ENCODE data around the gene EPHB1.

The EPHB1 gene

DNA sequence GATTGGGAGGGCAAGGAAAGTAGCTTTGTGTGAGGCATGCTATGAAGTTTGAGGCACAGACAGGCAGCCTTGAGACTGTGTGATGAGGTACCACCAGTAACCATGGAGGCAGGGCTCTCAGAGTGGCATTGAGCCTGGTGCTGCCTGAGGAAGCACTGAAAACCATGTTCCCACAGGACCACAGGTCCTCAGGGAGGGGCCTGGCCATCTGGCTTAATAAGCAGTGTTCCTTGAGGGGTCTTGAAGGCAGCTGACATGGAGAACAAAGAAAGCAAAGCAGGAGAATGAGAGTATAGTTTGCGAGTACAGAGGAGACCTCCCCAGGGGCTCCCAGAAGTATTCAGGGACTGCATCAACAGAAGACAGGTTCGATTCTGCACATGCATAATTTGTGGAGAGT is 346.6 kb downstream of the EPHB1 start:
- no peak for DNase-seq

DNA sequence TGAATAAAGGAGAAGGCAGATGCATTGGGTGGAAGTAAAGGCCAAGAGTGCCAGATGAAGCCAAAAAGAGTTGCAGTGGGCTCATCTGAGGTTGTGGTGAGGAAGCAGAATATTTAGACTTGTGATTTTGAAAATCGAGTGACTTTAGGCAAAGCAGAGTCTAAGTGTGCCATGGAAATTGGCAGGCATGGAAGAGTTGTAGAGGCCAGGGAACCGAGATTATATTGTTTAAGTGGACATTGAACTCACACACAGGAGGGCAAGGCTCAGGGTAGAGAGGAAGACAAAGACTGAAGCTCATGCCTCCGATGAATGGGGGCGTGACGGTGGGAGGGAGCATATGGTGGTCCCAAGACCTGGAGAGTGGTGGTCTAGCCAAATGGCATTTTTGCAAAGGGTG is 347.5 kb downstream of the EPHB1 start:
- no peak for DNase-seq

DNA sequence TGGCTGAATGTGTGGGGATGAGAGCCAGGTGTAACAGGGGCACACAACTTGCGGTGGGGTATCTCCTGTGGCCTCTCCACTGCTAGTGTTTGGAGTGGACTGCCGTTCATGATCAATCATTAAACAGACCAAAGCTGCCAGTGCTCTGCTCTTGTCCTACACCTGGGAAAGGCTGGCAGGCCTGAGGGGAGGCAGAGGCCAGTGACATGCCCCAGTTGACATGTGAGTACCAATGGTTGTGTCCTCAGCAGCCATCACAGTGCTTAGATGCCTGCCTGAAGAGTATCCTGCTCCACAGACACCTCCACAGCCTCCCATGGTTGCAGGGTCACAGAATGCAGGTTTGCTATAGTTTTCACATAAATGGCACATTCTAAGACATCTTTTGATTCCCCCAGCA is 348.4 kb downstream of the EPHB1 start:
- no peak for DNase-seq

DNA sequence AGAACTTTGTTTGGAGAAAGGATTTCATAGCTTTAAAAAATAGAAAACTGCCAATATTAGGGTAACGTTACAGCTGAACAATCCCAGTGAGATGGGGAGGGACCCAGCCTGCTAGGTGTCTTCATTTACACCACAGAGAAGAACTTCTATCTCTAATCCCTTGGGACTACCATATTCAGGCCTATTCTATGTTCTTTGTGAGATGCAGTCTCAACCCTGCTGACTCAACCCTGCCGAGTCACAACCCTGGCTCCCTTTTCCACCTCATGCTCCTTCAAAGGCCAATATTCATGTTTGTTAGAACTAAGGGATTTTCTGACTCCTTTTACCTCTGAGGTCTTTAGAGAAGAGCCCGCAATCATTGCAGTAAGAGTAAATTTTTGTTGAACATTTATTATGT is 350.5 kb downstream of the EPHB1 start:
- DNase-seq, result no peak

DNA sequence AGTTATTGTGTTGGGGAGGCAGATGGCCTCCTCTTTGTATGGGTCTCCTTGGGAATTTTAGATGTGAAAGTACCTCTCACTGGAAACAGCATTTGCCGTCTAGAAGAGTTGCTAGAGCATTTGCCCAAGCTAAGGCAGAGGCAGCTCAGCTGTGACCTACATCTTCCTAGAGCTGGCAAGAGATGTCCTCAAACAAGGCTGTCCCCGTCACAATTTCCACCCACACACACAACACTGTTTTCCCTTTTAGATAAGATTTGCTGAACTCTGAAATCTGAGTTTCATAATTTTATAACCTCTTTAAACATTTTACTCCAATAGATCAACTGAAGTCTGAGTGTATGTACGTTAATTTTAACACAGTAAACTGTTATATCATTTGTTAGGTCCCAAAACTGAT is 352.6 kb downstream of the EPHB1 start:
- DNase-seq, result no peak

DNA sequence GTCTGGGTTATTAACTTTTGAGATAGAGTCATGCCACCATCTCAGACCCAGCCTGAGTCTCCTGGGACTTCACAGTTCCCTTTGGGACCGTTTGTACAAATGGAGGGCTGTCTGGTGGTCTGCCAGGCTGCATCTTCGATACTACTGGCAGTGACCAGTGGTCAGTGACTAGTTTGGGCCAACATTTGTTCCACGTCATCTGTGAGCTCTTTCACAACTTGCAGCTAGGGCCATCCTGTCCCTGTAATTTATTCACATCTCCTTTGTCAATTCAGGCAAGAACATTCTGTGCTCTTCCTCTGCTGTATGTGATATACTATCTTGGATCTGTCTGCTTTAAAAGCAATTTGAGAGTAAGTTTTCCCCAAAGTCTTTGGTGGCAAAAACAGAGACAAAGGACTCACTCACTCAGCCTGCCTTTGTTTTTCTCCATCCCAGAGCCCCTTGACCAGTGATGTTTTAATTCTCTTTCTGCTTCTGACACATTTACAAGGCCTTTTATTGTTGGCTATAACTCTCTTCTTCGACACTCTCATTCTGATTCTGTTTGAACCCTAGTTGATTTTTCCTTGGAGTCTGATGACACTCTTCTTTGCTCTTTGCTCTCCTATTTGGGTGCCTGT is 353.4 kb downstream of the EPHB1 start:
- DNase-seq, result no peak

DNA sequence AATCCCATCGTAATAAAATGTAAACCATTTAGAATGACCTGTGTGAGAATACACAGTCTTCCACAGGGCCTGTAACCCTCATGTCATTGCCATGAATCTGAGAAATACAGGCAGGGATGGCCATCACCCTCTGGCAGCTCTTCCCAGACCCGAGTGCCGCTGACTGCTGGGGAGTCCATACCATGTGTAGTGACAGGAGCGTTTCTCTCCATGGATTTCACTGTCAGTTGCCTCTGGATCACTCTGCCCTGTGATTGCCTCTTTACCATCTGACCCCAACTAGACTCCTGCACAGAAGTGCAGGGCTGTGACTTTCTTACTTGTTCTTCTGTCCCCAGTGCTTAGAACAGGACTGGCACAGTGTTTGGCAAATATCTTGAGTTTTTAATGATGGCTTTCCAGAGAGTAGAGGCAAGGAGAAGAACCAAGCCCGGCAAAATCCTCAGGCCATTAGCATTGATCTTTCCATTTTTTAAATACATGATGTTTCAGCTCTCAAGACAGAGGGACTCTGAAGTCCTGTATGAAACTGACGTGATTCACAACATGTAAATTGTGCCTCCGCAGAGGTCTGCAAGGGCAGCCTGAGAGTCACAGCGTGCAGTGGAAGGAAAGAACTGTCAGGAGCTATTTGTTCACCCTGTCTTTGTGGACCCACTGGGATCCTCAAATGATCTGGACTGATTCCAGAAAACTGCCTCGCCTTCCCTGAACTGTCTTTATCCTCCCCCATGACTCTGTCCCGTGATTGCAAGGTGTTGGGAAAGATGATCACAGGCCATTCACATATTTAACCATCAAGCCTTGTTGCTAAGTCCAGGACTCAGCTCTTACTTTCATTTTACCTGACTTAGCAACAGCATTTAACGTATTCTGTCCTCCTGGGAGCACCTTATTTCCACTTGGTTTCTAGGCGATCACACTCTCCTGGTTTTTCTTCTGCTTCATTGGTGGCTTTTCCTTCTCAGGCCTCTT is 354.9 kb downstream of the EPHB1 start:
- no peak for DNase-seq

DNA sequence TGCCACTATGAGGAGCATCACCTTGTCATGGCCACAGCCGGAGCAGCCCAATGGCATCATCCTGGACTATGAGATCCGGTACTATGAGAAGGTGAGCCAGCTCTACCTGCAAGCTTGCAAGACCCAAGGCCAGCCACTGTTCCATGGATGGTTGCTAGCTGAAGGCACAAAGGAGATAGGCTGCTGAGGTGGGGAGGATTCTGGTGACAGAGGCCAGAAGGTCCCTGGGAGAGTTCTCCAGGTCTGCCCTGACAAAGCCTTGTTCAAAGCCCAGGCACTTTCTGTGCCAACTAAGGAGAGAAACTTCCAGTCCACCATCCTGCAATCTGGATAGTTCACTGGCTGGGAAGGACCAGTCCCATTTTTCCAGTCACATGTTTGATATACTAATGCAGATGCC is 359.1 kb downstream of the EPHB1 start:
- no peak for DNase-seq

DNA sequence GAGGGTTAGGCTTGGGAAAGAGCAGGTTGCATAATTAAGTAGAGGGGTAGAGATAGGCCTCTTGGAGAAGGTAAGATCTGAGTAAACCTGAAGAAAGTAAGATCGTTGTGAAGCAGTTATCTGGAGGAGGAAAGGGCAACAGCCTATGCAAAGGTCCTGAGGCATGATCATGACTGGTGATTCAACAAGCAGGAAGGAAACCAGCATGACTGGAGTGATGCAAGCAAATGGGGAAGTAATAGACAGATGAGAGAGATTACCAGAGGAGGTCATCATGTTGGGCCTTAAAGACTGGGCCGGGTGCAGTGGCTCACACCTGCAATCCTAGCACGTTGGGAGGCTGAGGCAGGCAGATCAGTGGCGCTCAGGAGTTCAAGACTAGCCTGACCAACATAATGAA is 360.2 kb downstream of the EPHB1 start:
- no peak for DNase-seq

DNA sequence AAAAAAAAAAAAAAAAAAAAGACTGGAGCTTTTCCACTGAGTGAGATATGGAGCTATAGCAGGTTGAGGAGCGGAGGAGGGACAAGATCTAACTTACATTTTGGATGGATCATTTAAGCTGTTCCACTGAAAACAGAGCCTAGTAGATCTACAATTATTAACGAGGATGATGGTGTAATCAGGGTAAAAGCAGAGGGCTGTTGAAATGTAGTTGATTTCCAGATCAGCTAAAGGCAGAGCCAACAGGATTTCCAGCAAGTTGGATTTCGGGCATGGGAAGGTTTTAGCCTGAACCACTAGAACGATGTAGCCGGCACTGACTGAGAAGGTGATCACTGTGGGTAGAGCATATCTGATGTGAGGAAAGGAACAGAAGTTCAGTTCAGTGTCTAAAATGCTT is 360.7 kb downstream of the EPHB1 start:
- DNase-seq, result no peak

DNA sequence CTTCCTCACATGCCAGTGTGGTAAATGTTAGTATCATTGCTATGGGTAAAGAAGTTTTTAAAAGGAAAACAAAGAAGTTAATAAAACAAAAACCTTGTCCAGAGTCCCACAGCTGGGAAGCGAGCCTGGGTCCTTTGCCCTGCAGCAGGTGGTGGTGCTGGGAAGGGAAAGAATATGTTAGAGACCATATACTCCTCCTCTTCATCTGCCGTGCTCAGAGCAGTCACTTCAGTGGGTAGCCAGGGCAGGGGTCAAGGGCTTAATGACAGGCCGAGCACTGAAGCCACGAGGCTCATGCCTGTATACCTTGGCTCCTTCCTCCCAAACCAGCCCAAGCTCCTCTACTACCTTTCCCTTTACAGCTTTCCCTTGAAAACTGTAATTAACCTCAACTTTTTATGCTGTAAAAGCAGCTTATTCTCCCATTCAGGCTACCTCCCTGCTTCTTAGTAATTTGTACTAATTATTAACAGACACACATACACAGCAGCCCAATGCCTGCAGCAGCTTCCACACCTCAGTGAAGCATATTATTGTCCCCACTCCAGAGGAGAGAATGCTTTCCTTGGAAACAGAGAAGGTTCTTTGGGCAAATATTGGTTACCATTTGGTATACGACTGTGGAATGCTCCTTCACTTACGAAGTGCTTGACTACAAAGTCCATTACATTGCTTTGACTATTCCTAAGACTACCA is 362.1 kb downstream of the EPHB1 start:
- DNase-seq, result no peak

DNA sequence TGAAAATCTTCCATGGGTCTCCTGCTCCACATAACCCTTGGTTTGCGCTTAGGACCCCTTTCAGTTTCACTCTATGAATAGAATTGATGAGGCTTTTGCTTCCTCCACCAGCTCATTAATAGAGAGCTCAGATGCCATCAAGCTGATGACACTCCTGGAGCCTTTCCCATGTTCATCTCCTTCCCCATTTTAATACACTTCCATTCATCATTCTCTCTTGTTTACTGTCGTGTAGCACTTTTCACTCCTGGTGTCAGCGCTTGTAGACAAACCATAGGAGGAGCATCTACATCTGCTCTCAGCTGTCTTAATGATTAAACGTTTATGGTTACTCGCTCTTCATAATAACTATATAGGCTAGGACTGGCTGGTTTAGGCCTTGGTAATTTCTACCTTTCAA is 363.5 kb downstream of the EPHB1 start:
- DNase-seq, result no peak

DNA sequence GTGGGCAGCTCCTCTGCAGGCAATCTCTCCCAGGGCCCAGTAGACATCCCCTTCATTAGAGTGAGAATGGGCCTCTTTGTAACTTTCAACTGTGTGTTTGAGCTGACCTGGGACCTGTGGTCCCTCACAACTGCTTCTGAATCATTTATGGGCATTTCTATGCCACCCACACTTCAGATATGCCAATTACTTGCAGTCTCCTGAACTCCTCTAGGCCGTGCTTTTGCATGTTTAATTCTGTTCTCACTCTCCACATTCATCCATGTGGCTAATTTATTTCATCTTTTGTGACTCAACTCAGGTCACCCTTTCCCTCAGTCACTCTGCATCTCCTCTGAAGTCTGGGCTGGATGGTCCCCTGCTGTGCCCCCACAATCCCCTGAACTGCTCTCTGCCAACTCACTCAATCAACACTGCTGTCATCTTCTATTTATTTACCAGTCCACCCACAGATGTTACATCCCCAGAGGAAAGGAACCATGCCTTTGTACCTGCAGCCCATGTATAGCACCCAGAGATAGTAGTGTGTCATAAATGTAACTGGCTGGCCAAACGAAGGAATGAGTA is 364.7 kb downstream of the EPHB1 start:
- DNase-seq, result no peak

DNA sequence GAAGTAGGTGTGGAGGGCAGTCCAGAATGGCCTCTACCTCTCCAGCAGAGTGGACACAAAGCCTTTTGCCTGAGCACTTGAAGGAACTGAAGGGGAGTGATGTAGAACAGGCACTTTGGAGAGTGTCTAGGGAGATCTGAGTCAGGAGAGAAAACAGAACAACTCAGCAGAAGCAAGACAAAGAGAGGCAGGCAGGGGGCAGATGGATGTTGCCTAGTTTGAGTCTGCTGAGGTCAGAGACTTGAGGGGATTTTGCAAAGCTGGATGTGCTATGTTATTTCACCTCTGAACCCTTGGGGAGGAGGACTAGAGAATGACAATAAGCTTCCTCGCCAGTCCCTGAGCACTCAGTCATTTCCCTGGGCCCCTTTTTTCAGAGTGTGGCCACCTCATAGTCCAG is 366.4 kb downstream of the EPHB1 start:
- DNase-seq, result no peak

DNA sequence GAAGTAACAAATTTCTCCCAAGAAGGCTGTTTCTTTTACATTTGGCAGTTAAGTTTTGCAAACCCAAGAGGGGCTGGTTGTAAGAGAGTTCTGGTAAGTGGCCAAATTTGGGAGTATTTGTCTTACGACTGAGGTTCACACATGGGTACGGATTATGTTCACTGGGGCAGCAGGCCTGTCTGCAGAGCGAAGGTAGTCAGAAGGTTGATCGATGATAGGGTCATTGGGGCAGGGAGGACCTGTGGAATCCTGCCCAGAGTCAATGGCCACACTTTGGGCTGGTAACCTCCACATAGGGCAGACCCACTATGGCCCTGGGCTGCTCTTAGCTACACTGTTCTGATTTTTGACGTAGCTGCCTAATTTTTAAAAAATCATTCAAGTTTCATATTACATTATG is 368.6 kb downstream of the EPHB1 start:
- DNase-seq, result no peak

DNA sequence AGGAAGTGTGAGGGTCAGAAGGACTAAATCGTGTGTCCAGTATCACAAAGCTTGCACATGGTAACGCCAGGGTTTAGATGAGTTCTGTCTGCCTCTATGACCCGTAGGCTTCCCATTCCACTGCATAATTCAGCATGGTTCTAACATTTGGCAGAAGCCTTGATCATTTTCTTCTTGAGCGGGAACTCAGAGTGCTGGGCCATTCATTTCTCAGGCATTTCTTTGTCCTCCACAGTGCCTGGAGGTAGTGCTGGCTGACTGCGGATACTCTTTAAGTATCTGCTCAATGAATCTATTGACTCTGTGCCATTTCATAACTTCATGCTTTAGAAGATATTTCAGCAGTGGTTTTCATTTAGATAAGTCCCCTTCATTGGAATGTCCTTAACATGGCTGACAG is 370.2 kb downstream of the EPHB1 start:
- DNase-seq, result no peak

DNA sequence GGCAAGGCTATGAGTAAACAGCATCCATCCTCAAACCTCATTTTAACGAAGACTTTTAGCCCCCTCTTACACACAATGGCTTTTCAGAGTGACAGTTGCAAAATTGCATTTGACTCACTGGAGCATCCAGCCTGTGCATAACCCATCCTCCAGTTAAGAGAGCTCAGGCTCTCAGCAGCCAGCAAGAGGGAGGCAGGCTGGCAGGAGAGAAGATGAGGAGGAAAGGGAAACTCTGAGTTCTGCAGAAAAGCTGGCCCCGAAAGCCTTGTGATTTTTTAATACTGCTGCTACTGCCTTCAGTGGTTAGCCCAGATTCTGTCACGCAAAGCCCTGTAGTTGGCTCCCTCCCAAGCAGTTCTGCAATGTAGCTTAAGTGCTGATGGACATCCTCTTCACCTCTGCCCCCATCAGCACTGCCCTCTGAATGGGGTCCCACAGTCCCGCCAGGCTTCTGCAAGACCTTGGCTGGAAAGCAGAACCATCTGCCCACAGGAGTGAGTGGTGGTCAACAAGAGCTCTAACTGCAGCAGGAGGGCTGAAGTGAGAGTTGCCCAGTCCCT is 371.3 kb downstream of the EPHB1 start:
- DNase-seq, result no peak

DNA sequence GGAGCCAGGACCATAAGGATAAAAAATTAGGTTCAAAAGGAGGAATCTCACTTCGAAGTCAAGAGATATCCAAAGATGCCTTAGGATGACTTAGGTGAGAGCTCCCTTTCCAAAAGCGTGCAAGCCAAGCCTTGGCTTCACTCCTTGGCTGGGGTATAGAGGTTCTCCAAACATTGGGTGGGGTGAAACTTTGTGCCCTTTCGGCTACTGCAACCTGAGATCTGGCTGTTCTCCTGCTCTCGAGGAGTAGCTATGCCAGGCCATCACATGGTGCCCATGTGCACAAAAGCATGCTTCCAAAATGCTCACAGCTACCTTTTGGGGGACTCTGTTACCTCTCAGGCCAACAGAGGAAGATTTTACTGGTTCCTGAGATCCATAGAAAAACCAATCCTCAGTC is 373.8 kb downstream of the EPHB1 start:
- DNase-seq, result no peak

DNA sequence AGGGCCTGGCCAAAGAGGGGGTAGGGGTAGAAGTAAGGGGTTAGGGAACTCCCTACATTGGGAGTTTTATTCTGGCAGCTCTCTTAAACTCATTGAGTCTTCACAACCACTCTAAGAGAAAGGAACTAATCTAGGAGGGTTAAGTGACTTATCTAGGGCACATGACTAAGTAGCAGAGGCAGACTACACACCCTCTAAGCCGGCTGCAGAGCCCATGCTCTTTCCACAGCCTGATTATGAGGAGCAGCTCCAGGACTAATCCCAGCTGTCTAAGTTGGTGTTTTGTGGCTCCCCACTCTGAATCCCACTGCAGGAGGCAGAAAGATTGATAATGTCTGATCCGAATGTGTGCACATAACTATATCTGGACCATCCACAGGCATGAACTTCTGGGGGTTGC is 374.6 kb downstream of the EPHB1 start:
- DNase-seq, result no peak

DNA sequence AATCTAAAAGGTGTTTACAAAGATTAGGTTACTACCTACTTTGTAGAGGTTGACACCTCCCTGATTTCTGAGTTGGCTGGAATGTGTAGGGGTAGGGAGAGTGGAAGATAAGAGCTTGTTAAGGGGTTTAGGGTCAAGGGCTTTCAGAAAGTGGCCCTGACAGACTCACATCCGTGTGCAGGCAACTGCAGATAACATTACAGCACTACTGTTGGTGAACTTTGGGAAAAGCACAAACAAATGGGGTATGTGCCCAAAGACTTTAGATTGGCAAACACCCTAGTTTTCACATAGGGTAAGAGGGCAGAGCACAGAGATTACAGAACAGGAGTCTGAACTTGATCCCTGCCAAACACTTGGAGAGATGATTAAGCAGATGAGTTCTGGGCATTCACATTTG is 375.7 kb downstream of the EPHB1 start:
- no peak for DNase-seq

DNA sequence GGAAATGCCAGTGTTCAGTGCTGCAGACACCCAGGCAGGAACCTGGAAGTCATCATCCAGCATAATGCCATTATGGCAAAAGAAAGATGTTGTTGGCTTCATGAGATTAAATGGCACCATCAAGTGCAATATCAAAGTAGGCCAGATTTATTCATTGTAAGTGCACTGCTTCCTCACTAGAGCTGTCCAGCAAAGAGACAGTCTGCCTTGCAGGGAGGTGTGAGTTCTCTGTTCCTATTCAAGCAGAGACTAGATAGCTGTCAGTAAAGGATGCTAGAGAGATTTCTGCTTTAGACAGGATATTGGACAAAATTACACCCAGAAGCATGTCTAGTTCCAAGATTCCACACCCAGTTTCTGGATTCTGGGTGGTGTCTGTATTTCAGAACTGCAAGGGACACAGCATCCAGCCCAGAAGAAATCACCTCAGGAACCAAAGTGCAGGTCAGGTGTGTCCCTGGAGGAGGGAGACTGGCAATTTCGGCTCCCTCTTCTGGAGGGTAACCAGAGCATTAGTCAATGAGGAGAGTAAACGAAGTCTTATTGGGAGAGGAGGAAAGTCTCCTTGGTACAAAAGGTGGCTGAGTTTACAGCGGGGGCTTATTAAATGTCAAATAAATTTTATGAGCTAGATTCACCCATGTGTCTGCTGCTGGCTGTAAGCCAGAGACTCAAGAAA is 377.3 kb downstream of the EPHB1 start:
- DNase-seq, result no peak

DNA sequence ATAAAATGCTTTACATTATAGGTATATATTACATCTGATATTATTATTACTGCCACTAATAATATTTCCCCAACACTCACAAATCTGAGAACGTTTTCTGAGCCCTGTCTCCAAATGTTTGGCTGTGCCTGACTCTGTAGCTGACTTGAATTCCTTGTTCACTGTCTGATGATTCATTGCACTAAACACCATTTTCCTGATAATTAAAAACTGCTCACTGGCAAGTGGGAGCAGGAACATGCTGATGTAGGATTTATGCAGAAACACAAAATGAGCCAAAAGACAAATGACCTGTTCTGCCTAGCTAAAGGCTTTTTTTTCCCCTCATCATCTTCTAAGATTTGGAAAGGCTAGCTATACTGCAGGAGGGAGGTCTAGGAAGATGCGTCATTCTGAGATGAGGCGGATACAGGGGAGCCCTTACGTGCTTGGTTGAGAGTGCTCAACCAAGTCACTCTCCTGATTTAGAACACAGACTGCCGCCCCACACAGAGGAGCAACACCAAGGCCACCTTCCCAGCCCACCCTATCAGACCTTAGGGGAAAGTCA is 380.7 kb downstream of the EPHB1 start:
- DNase-seq, result no peak

All from activated CD4-positive, alpha-beta T cell treated with anti-CD3 and anti-CD28 coated beads, Interleukin-2, amount 50 U/mL, for 16 hours (primary cell).